Endothelial cell of umbilical vein (primary cell): ENCODE measurements around the gene VPS8. TPM values are rescaled to one million over a fixed set of nuclear protein-coding genes. Genes with fewer than 3 reads are reported as not detected.

Experiments used
- BruUV-seq: library from RNA; stranded (reverse); fragments of 400-500 nt; replicated peaks from 2 replicates; lab custom pipeline; 2021; lab: Mats Ljungman, UMichigan
- CTCF ChIA-PET: fragments of 300-600, 350-600 bp; sonication (Branson Sonifier 250); formaldehyde crosslinking; loops from one replicate; lab custom pipeline; 2021; ENCODE audit warnings: antibody characterized with exemption, inconsistent platforms; lab: Charles Lee
- POLR2A ChIA-PET: fragments of 300-600, 350-600 bp; sonication (Branson Sonifier 250); formaldehyde crosslinking; loops from one replicate; lab custom pipeline; 2021; ENCODE audit warnings: antibody characterized with exemption, inconsistent platforms; lab: Charles Lee
- DNase-seq: peaks from one replicate; pipeline ENCODE4 v3.0.0-alpha.2; 2011; ENCODE audit warnings: low read depth, low spot score
- FAIRE-seq: peaks from 2 replicates; lab custom pipeline; 2011; peaks lifted over from hg19 to GRCh38; lab: Jason Lieb, UNC
- H2AFZ ChIP-seq: 2 replicates; pipeline ENCODE4 v1.6.0; 2012; ENCODE audit warnings: low read depth, low read length, control low read depth, inconsistent platforms
- H3K27ac ChIP-seq: 2 replicates; pipeline ENCODE4 v1.5.1; 2011; ENCODE audit warnings: low read depth, mild to moderate bottlenecking, control low read depth, low read length, moderate library complexity; ENCODE audit not compliant: insufficient read depth
- H3K27me3 ChIP-seq, 2 experiments: 2 replicates each; pipeline versions ENCODE4 v1.6.0 to v1.6.1; 2011; ENCODE audit warnings: low read length in 2 of 2, mixed read lengths in 1 of 2; ENCODE audit not compliant: control insufficient read depth in 2 of 2, insufficient read depth in 2 of 2
- H3K36me3 ChIP-seq, 2 experiments: 2 replicates in 1 of 2; 3 replicates in 1 of 2; pipeline ENCODE4 v1.5.1; 2011; ENCODE audit warnings: low read length in 2 of 2, mild to moderate bottlenecking in 1 of 2, moderate library complexity in 1 of 2; ENCODE audit not compliant: control insufficient read depth in 2 of 2, insufficient read depth in 2 of 2; ENCODE audit errors: extremely low read depth in 1 of 2
- H3K4me1 ChIP-seq: 3 replicates; pipeline ENCODE4 v1.5.1; 2011; ENCODE audit warnings: mild to moderate bottlenecking, low read length; ENCODE audit not compliant: control insufficient read depth, insufficient read depth; ENCODE audit errors: extremely low read depth
- H3K4me2 ChIP-seq: 2 replicates; pipeline ENCODE4 v1.6.1; 2011; ENCODE audit warnings: low read length, control low read depth, mixed read lengths; ENCODE audit not compliant: insufficient read depth
- H3K4me3 ChIP-seq, 3 experiments: fragments of 200-600 bp in 1 of 3; sonication (generic), shearing (Covaris generic) in 1 of 3; replicated peaks in 1 of 3; 2 replicates each; pipeline ENCODE4 v1.5.1; 2011 to 2016; ENCODE audit warnings: control low read depth in 3 of 3, low read length in 3 of 3, mild to moderate bottlenecking in 2 of 3, inconsistent platforms in 1 of 3, low read depth in 1 of 3, moderate library complexity in 1 of 3; ENCODE audit not compliant: insufficient read depth in 1 of 3
- H3K79me2 ChIP-seq: 2 replicates; pipeline ENCODE4 v1.6.0; 2012; ENCODE audit warnings: low read length, inconsistent platforms; ENCODE audit not compliant: control insufficient read depth, insufficient read depth
- H3K9ac ChIP-seq: replicated peaks from 2 replicates; pipeline ENCODE3; 2011; ENCODE audit warnings: low read length, control low read depth; ENCODE audit not compliant: insufficient read depth; ENCODE audit errors: extremely low read depth
- H3K9me1 ChIP-seq: replicated peaks from 3 replicates; pipeline ENCODE4 v1.6.0; 2011; ENCODE audit warnings: mild to moderate bottlenecking, low read length; ENCODE audit not compliant: control insufficient read depth, insufficient read depth; ENCODE audit errors: extremely low read depth
- H3K9me3 ChIP-seq: replicated peaks from 2 replicates; pipeline ENCODE4 v1.5.1; 2012; ENCODE audit warnings: low read length, inconsistent platforms; ENCODE audit not compliant: control insufficient read depth, insufficient read depth
- H4K20me1 ChIP-seq: replicated peaks from 2 replicates; pipeline ENCODE3; 2011; ENCODE audit warnings: mild to moderate bottlenecking, low read length; ENCODE audit not compliant: control insufficient read depth, insufficient read depth; ENCODE audit errors: extremely low read depth
- CTCF ChIP-seq, 2 donors: IDR thresholded peaks; 1 replicate in 1 of 2; 2 replicates in 1 of 2; pipeline ENCODE4 v1.5.1; 2011; ENCODE audit warnings: low read length in 2 of 2, mild to moderate bottlenecking in 2 of 2, moderate library complexity in 2 of 2, control low read depth in 1 of 2, inconsistent platforms in 1 of 2, low read depth in 1 of 2; ENCODE audit not compliant: insufficient read depth in 1 of 2; ENCODE audit errors: extremely low read depth in 1 of 2
- EZH2 ChIP-seq: IDR thresholded peaks from 2 replicates; pipeline ENCODE4 v1.6.1; 2012; ENCODE audit warnings: borderline replicate concordance, low read depth, mild to moderate bottlenecking, moderate library complexity, low read length, inconsistent platforms; ENCODE audit not compliant: severe bottlenecking
- FOS ChIP-seq: IDR thresholded peaks from 2 replicates; pipeline ENCODE4 v1.6.1; 2011; ENCODE audit warnings: mild to moderate bottlenecking, low read length, moderate library complexity, borderline replicate concordance; ENCODE audit not compliant: insufficient read depth
- GATA2 ChIP-seq: IDR thresholded peaks from 2 replicates; pipeline ENCODE4 v1.7.0; 2011; ENCODE audit warnings: low read depth, mild to moderate bottlenecking, moderate library complexity, mixed read lengths, low read length; ENCODE audit not compliant: insufficient read length, insufficient read depth
- JUN ChIP-seq: IDR thresholded peaks from 2 replicates; pipeline ENCODE4 v1.6.1; 2011; ENCODE audit warnings: borderline replicate concordance, low read depth; ENCODE audit not compliant: insufficient read length, insufficient read depth
- MAX ChIP-seq: IDR thresholded peaks from 2 replicates; pipeline ENCODE4 v1.6.1; 2011; ENCODE audit not compliant: insufficient read depth, insufficient read length
- MYC ChIP-seq: IDR thresholded peaks from one replicate; pipeline ENCODE4 v1.6.1; 2011; ENCODE audit warnings: mild to moderate bottlenecking, low read depth, low read length
- POLR2A ChIP-seq: IDR thresholded peaks from 2 replicates; pipeline ENCODE4 v1.6.1; 2012; ENCODE audit warnings: low read depth, mild to moderate bottlenecking, control low read depth, low read length
- POLR2AphosphoS5 ChIP-seq: IDR thresholded peaks from 2 replicates; pipeline ENCODE4 v1.6.1; 2012; ENCODE audit warnings: low read depth, mild to moderate bottlenecking, control low read depth, low read length, moderate library complexity; ENCODE audit not compliant: insufficient read depth
- dilution Hi-C: fragments of 300-500 bp; cut with MboI; formaldehyde crosslinking; loops from one replicate; pipeline ENCODE4 v1.15.0; 2019; ENCODE audit warnings: low sequenced_read_pairs; ENCODE audit not compliant: extremely low pct_ligation_motif_present
- intact Hi-C: fragments of 100-400 bp; cut with micrococcal nuclease; formaldehyde crosslinking; loops from one replicate; pipeline ENCODE4 v1.10.0; 2022
- polyA plus RNA-seq, 4 experiments: library from polyadenylated mRNA; depleted of rRNA in 3 of 4; stranded (reverse) in 3 of 4; unstranded in 1 of 4; fragments of >200 nt; gene quantifications; 2 replicates each; pipeline versions ENCODE4 v1.2.1 to v1.2.3, GENCODE V29; 2011 to 2012; ENCODE audit warnings: missing spikeins in 1 of 4
- total RNA-seq: library from RNA; stranded (reverse); gene quantifications from 2 replicates; pipeline ENCODE4 v1.2.3, GENCODE V29; 2021

VPS8 gene
- total and polyA plus RNA-seq, 2 donors (not counting 3 experiments of a cell fraction or from before 2014, with no cell fraction given): 13.7 to 51.6 TPM

GRCh38 chr3:184968115-184968514, 156.1 kb downstream of the VPS8 start:
- H3K27me3 ChIP-seq: no peaks in the 10 kb centered on the region
- dilution Hi-C loops (no loop called here), intact Hi-C loops (no loop called here)
- no peak overlapping the region for H2AFZ ChIP-seq
- DNase-seq (no peak), FAIRE-seq (no peak)
- H3K4me1 ChIP-seq: no peaks in the 10 kb centered on the region
- H3K4me2 ChIP-seq: no peak overlapping the region
- ChIA-PET CTCF (no interaction called here), POLR2A (no interaction called here)
- H4K20me1 ChIP-seq: no peaks in the 10 kb centered on the region
- H3K9me3 ChIP-seq: no peaks in the 10 kb centered on the region
- H3K9ac ChIP-seq: no peak overlapping the region
- H3K9me1 ChIP-seq: no peaks in the 10 kb centered on the region
- H3K27ac ChIP-seq: no peak overlapping the region
- H3K36me3 ChIP-seq: peaks cover 2 to 5% of the 10 kb centered on the region in 2 experiments
- H3K79me2 ChIP-seq: no peaks in the 10 kb centered on the region
- no TSS peak for BruUV-seq
- H3K4me3 ChIP-seq: no peak overlapping the region
- TF ChIP-seq CTCF (IDR thresholded peaks at IDR 0.05; ENCODE audit: extremely low read depth in 1 of 2, insufficient read depth in 1 of 2, low read depth in 1 of 2, low read length in 2 of 2) (no peak), MYC (no peak), POLR2AphosphoS5 (no peak), EZH2 (no peak)

GRCh38 chr3:184970186-184970585, 158.2 kb downstream of the VPS8 start:
- BruUV-seq: no TSS peak
- dilution Hi-C loops: no loop called here

More at GRCh38 chr3:184970186-184970585, 158.2 kb downstream of the VPS8 start:
- H3K36me3 ChIP-seq: peaks cover 2 to 5% of the 10 kb centered on the region in 2 experiments
- no peak overlapping the region for H3K4me2 ChIP-seq
- ChIA-PET POLR2A (no interaction called here), CTCF (no interaction called here)
- no peaks in the 10 kb centered on the region for H3K4me1 ChIP-seq
- no peak overlapping the region for H3K4me3 ChIP-seq
- H3K79me2 ChIP-seq: no peaks in the 10 kb centered on the region
- no peak overlapping the region for H3K27ac ChIP-seq
- no peak for TF ChIP-seq POLR2A
- TF ChIP-seq JUN: no peak
- TF ChIP-seq EZH2: no peak
- TF ChIP-seq GATA2: no peak
- TF ChIP-seq POLR2AphosphoS5: no peak
- TF ChIP-seq MYC: no peak
- no peak for TF ChIP-seq CTCF (IDR thresholded peaks at IDR 0.05; ENCODE audit: extremely low read depth in 1 of 2, insufficient read depth in 1 of 2, low read depth in 1 of 2, low read length in 2 of 2)
- TF ChIP-seq MAX: no peak
- no peak for TF ChIP-seq FOS
- FAIRE-seq (no peak), DNase-seq (no peak)
- H3K9me3 ChIP-seq: no peaks in the 10 kb centered on the region
- no peaks in the 10 kb centered on the region for H4K20me1 ChIP-seq
- no peak overlapping the region for H2AFZ ChIP-seq
- intact Hi-C loops: no loop called here
- no peaks in the 10 kb centered on the region for H3K9me1 ChIP-seq
- no peaks in the 10 kb centered on the region for H3K27me3 ChIP-seq
- no peak overlapping the region for H3K9ac ChIP-seq
